ENCODE data around the gene NAPA.

- TF ChIP-seq EZH2 (IDR thresholded peaks at IDR 0.05; ENCODE audit: low read length, unreplicated experiment): no peak
- TF ChIP-seq, protein P1, sequence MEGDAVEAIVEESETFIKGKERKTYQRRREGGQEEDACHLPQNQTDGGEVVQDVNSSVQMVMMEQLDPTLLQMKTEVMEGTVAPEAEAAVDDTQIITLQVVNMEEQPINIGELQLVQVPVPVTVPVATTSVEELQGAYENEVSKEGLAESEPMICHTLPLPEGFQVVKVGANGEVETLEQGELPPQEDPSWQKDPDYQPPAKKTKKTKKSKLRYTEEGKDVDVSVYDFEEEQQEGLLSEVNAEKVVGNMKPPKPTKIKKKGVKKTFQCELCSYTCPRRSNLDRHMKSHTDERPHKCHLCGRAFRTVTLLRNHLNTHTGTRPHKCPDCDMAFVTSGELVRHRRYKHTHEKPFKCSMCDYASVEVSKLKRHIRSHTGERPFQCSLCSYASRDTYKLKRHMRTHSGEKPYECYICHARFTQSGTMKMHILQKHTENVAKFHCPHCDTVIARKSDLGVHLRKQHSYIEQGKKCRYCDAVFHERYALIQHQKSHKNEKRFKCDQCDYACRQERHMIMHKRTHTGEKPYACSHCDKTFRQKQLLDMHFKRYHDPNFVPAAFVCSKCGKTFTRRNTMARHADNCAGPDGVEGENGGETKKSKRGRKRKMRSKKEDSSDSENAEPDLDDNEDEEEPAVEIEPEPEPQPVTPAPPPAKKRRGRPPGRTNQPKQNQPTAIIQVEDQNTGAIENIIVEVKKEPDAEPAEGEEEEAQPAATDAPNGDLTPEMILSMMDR (conservative IDR thresholded peaks at IDR 0.05; ENCODE audit: low read depth, low read length): no peak
Observed at GRCh38 chr19:47495478-47496372, 19.1 kb downstream of the NAPA start.

All from PC-3 (cell line).